ENCODE results near the gene SURF4. TPM values are rescaled to one million over a fixed set of nuclear protein-coding genes. Genes with fewer than 3 reads are reported as not detected.

The SURF4 gene
- total RNA-seq, 4 donors from 2014 or later: 141 to 266 (median 230) TPM

- TF ChIP-seq CTCF (IDR thresholded peaks at IDR 0.05): no peak
- ATAC-seq (ENCODE audit: low FRiP score) (no peak), DNase-seq (ENCODE audit: low spot score) (no peak)
Measured at GRCh38 chr9:133419005-133419404, 43.1 kb upstream of the SURF4 start.

- DNase-seq (ENCODE audit: low spot score) (peak; percentile 44), ATAC-seq (ENCODE audit: low FRiP score) (peak; percentile 96)
- TF ChIP-seq CTCF (IDR thresholded peaks at IDR 0.05): no peak
Measured at GRCh38 chr9:133417541-133418461, 41.9 kb upstream of the SURF4 start, which contains the start of gene REXO4. TSS of gene REXO4 (minus strand) at chr9:133418010. CDS start at chr9:133417844, 166 bp downstream.

DNA sequence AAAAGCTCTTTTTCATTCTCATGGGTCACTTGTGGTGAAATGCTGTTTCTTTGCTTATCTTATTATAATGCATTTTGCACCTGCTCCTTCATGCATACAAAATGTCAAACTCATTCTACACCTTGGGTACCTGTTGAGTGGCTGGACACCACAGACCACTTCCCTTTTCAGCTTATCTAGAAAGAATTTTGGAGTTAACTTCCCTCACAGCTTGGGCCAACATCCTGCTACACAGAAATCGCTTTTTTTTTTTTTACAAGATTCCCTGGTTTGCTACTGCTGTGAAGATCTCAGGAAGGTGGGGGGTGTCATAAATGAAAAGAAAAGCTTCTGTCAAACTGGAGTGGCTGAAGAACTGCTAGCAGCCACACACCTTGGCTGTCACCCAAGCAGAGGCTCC, 39.3 kb upstream of the SURF4 start:
- ATAC-seq (ENCODE audit: low FRiP score): no peak
- DNase-seq (ENCODE audit: low spot score): no peak
- TF ChIP-seq CTCF (IDR thresholded peaks at IDR 0.05): no peak

DNA sequence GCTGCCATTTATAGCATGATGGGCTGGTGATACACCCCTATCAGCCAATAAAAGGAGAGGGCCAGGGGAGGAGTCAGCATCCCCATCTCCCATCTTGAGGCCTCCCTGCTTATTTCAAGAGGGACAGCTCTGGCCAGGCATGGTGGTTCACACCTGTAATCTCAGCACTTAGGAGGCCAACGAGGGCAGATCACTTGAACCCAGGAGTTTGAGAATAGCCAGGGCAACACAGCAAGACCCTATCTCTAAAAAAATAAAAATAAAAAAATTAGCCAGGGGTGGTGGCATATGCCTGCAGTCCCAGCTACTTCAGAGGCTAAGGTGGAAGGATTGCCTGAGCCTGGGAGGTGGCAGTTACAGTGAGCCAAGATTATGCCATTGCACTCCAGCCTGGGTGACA, 32.2 kb upstream of the SURF4 start:
- DNase-seq (ENCODE audit: low spot score) (no peak), ATAC-seq (ENCODE audit: low FRiP score) (no peak)
- TF ChIP-seq CTCF (IDR thresholded peaks at IDR 0.05): no peak

DNA sequence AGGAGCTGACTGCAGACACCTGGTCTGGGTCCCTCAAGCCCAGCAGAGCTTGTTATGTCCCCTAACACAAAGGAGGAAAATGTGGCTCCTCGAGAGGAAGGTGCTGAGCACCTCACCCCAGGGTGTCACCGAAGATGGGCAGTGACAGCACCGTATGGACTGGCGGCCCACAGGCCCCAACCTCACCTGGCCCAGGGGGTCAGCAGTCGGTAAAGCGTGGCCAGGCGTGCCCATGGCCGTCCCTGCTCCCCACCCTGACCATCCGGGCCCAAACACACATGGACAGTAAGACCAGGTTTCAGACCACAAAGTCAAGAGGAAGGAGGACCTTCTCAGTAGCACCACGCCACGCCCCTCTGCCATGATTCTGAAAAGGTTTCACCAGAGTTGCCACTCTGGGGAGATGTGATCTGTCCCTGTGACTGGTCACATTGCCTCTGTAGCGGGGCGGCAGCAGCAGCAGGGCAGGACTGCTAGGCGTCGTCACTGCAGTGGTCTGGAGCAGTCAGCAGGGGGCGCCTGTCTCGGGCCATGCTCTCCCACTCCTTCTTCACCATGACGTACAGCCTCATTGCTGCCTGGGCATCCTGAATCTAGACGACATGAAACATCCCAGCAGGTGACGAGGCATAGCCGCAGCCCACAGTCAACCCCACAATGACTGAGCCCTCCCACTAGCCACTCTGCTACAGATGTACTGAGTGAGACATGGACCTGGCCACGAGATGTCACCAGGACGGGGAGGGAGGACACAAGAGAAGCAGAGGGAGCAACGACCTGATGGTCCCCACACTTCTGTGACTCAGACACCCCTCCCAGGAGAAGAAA, 30.8 kb upstream of the SURF4 start:
- ATAC-seq (ENCODE audit: low FRiP score) (peak; percentile 74), DNase-seq (ENCODE audit: low spot score) (peak; percentile 58)
- peak in 2 of 3 donors; percentile 5 to 84 for TF ChIP-seq CTCF (IDR thresholded peaks at IDR 0.05)

GRCh38 chr9:133405508-133406438, 29.9 kb upstream of the SURF4 start:
- ATAC-seq (ENCODE audit: low FRiP score): peak; percentile 26
- no peak for TF ChIP-seq CTCF (IDR thresholded peaks at IDR 0.05)
- no peak for DNase-seq (ENCODE audit: low spot score)
